ENCODE results near the gene IRF5. TPM values are rescaled to one million over a fixed set of nuclear protein-coding genes. Genes with fewer than 3 reads are reported as not detected.

Gene IRF5
- total RNA-seq, 1 donor from 2014 or later: 0.56 TPM

DNA sequence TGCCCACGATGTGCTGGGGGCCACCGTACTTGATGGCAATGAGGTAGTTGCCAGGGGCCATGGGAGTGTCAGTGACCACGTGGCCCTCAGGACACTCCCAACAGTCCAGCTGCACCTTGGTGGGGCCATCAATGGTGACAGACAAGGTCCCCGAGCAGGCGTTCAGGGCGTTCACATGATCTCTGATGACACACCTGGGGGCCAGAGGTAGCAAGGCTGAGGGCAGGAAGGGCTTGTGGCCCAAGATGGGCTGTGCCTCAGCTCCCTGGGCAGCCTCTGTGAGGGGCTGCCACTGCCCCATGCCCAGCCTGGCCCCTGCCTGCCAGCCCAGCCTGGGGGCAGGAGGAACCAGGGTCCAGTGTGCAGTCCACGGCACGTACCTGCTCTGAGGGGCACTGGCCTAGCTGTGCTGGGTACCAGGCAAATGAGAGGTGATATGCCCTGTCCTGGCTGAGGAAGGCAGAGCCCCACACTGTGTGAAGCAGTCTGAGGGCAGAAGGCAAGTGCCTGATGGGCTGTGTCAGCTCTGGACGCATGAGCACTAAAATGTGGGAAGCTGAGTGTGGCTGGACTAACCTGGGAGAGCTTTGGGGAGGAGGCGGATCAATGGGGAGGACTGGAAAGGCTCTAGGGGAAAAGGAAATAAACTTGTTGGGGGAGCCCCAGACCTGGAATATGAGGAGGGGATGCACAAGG, 23.7 kb upstream of the IRF5 start:
- Mint-ChIP-seq H3K4me3 (no peak overlapping the region), H3K4me1 (peaks cover 24% of the 10 kb centered on the region), H3K36me3 (no peaks in the 10 kb centered on the region), H3K27ac (no peak overlapping the region), H3K27me3 (ENCODE audit: low read depth) (peaks cover 70% of the 10 kb centered on the region), H3K9me3 (no peaks in the 10 kb centered on the region)
- no peak for TF ChIP-seq CTCF (IDR thresholded peaks at IDR 0.05; ENCODE audit: unreplicated experiment)
- no peak for DNase-seq (ENCODE audit: low spot score in 2 of 2, unreplicated experiment in 2 of 2)

- TF ChIP-seq CTCF (IDR thresholded peaks at IDR 0.05; ENCODE audit: unreplicated experiment): no peak
- H3K4me1 Mint-ChIP-seq: peaks cover 19% of the 10 kb centered on the region
- no peak overlapping the region for H3K27ac Mint-ChIP-seq
- H3K27me3 Mint-ChIP-seq (ENCODE audit: low read depth): peaks cover 70% of the 10 kb centered on the region
- no peak for DNase-seq (ENCODE audit: low spot score in 2 of 2, unreplicated experiment in 2 of 2)
- H3K9me3 Mint-ChIP-seq: no peaks in the 10 kb centered on the region
- no peaks in the 10 kb centered on the region for H3K36me3 Mint-ChIP-seq
- H3K4me3 Mint-ChIP-seq: no peak overlapping the region
Observed at GRCh38 chr7:128914566-128915151, 23.1 kb upstream of the IRF5 start.

DNA sequence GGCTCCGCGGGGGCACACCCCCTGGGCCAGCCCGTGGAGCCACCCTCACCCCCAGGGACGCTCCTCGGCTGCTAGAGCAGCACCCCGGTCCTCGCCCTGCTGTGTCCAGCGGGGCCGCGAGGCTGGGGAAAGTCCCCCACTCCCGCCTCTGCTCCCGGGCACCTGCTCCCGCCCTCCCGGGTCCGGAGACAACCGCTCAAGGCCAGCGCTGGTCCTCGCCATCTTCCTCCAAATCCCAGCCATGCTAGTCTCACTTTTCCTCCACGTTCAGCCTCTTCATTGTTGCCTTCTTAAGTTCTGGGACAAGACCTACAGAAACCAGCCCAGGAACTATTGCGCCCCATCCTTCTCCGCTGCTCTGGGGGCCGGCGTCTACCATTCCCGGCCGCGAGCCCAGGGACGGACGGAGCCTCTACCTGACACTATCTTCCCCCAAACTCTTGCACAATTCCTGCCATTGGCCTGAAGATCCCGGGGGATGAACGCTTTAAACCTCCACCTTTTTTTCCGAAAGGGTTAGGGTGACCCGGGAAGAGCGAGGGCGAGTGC, 22.4 kb upstream of the IRF5 start:
- DNase-seq (ENCODE audit: low spot score in 2 of 2, unreplicated experiment in 2 of 2): no peak
- H3K4me3 Mint-ChIP-seq: no peak overlapping the region
- H3K36me3 Mint-ChIP-seq: no peaks in the 10 kb centered on the region
- peaks cover 15% of the 10 kb centered on the region for H3K4me1 Mint-ChIP-seq
- peaks cover 71% of the 10 kb centered on the region for H3K27me3 Mint-ChIP-seq (ENCODE audit: low read depth)
- no peak overlapping the region for H3K27ac Mint-ChIP-seq
- no peaks in the 10 kb centered on the region for H3K9me3 Mint-ChIP-seq
- no peak for TF ChIP-seq CTCF (IDR thresholded peaks at IDR 0.05; ENCODE audit: unreplicated experiment)

GRCh38 chr7:128915841-128916642, 21.7 kb upstream of the IRF5 start:
- Mint-ChIP-seq H3K9me3 (no peaks in the 10 kb centered on the region), H3K27me3 (ENCODE audit: low read depth) (peaks cover 74% of the 10 kb centered on the region), H3K4me3 (no peak overlapping the region), H3K36me3 (no peaks in the 10 kb centered on the region), H3K27ac (no peak overlapping the region), H3K4me1 (peaks cover 18% of the 10 kb centered on the region)
- no peak for TF ChIP-seq CTCF (IDR thresholded peaks at IDR 0.05; ENCODE audit: unreplicated experiment)
- no peak for DNase-seq (ENCODE audit: low spot score in 2 of 2, unreplicated experiment in 2 of 2)

DNA sequence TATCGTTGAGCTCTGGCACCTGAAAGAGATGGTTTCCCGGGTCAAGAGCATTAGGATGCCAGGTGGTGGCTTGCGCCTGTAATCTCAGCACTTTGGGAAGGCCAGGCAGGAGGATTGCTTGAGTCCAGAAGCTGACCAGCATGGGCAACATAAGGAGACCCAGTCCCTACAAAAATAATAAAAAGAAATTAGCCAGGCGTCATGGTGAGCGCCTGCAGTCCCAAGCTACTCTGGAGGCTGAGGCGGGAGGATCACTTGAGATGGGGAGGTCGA, 21.1 kb upstream of the IRF5 start:
- Mint-ChIP-seq H3K4me1 (peaks cover 15% of the 10 kb centered on the region), H3K36me3 (no peaks in the 10 kb centered on the region), H3K9me3 (no peaks in the 10 kb centered on the region), H3K27me3 (ENCODE audit: low read depth) (peaks cover 72% of the 10 kb centered on the region), H3K27ac (no peak overlapping the region), H3K4me3 (no peak overlapping the region)
- TF ChIP-seq CTCF (IDR thresholded peaks at IDR 0.05; ENCODE audit: unreplicated experiment): no peak
- no peak for DNase-seq (ENCODE audit: low spot score in 2 of 2, unreplicated experiment in 2 of 2)
